KOPT-K1 (cell line): Measurements from ENCODE around the gene KDR.

Experiments used
- H3K27ac ChIP-seq: fragments of 200-600 bp; sonication (generic); 2 replicates; pipeline ENCODE4 v1.5.1; 2016; ENCODE audit warnings: antibody characterized with exemption, mild to moderate bottlenecking, low read depth, low read length; ENCODE audit not compliant: poor library complexity, severe bottlenecking
- H3K36me3 ChIP-seq: fragments of 200-600 bp; sonication (generic); 2 replicates; pipeline ENCODE4 v1.5.1; 2017; ENCODE audit warnings: antibody characterized with exemption, mild to moderate bottlenecking, low read length, moderate library complexity; ENCODE audit not compliant: insufficient read depth
- H3K9me3 ChIP-seq: fragments of 200-600 bp; sonication (generic); 2 replicates; pipeline ENCODE4 v1.5.1; 2017; ENCODE audit warnings: antibody characterized with exemption, low read length, mild to moderate bottlenecking; ENCODE audit not compliant: insufficient read depth, poor library complexity, severe bottlenecking

Gene KDR

GRCh38 chr4:55099816-55100215, 25.6 kb downstream of the KDR start:
- no peak overlapping the region for H3K27ac ChIP-seq
- H3K9me3 ChIP-seq, result no peaks in the 10 kb centered on the region
- H3K36me3 ChIP-seq, result no peaks in the 10 kb centered on the region

- Histone ChIP-seq H3K36me3 (no peaks in the 10 kb centered on the region), H3K27ac (no peak overlapping the region), H3K9me3 (no peaks in the 10 kb centered on the region)
Observed at GRCh38 chr4:55098456-55099204, 26.8 kb downstream of the KDR start.

GRCh38 chr4:55096619-55097018, 28.8 kb downstream of the KDR start:
- H3K27ac ChIP-seq, result no peak overlapping the region
- H3K9me3 ChIP-seq, result no peaks in the 10 kb centered on the region
- no peaks in the 10 kb centered on the region for H3K36me3 ChIP-seq

- H3K9me3 ChIP-seq, result no peaks in the 10 kb centered on the region
- no peaks in the 10 kb centered on the region for H3K36me3 ChIP-seq
Observed at GRCh38 chr4:55096045-55096444, 29.4 kb downstream of the KDR start.

GRCh38 chr4:55092504-55092903, 32.9 kb downstream of the KDR start:
- H3K27ac ChIP-seq, result no peak overlapping the region
- H3K36me3 ChIP-seq, result no peaks in the 10 kb centered on the region
- no peaks in the 10 kb centered on the region for H3K9me3 ChIP-seq

More at GRCh38 chr4:55096045-55096444, 29.4 kb downstream of the KDR start:
- no peak overlapping the region for H3K27ac ChIP-seq

GRCh38 chr4:55089916-55090315, 35.5 kb downstream of the KDR start:
- Histone ChIP-seq H3K27ac (no peak overlapping the region), H3K9me3 (no peaks in the 10 kb centered on the region), H3K36me3 (no peaks in the 10 kb centered on the region)

GRCh38 chr4:55087913-55088260, 37.5 kb downstream of the KDR start:
- Histone ChIP-seq H3K27ac (no peak overlapping the region), H3K36me3 (no peaks in the 10 kb centered on the region), H3K9me3 (no peaks in the 10 kb centered on the region)

GRCh38 chr4:55087009-55087912, 38.1 kb downstream of the KDR start:
- Histone ChIP-seq H3K36me3 (no peaks in the 10 kb centered on the region), H3K9me3 (no peaks in the 10 kb centered on the region), H3K27ac (no peak overlapping the region)

- Histone ChIP-seq H3K9me3 (no peaks in the 10 kb centered on the region), H3K27ac (no peak overlapping the region), H3K36me3 (no peaks in the 10 kb centered on the region)
Observed at GRCh38 chr4:55086578-55086977, 38.8 kb downstream of the KDR start.

- no peaks in the 10 kb centered on the region for H3K9me3 ChIP-seq
- H3K27ac ChIP-seq, result no peak overlapping the region
- no peaks in the 10 kb centered on the region for H3K36me3 ChIP-seq
Observed at GRCh38 chr4:55083735-55084134, 41.7 kb downstream of the KDR start.

GRCh38 chr4:55082756-55083155, 42.6 kb downstream of the KDR start:
- no peaks in the 10 kb centered on the region for H3K36me3 ChIP-seq
- no peaks in the 10 kb centered on the region for H3K9me3 ChIP-seq
- H3K27ac ChIP-seq, result no peak overlapping the region

GRCh38 chr4:55080174-55080865, 45.1 kb downstream of the KDR start:
- H3K9me3 ChIP-seq, result no peaks in the 10 kb centered on the region
- no peaks in the 10 kb centered on the region for H3K36me3 ChIP-seq
- H3K27ac ChIP-seq, result no peak overlapping the region

- Histone ChIP-seq H3K9me3 (no peaks in the 10 kb centered on the region), H3K27ac (no peak overlapping the region), H3K36me3 (no peaks in the 10 kb centered on the region)
Observed at GRCh38 chr4:55079451-55080173, 45.8 kb downstream of the KDR start.

- H3K27ac ChIP-seq, result no peak overlapping the region
- H3K9me3 ChIP-seq, result no peaks in the 10 kb centered on the region
- H3K36me3 ChIP-seq, result no peaks in the 10 kb centered on the region
Observed at GRCh38 chr4:55078987-55079386, 46.4 kb downstream of the KDR start.

GRCh38 chr4:55077577-55077976, 47.8 kb downstream of the KDR start:
- no peaks in the 10 kb centered on the region for H3K9me3 ChIP-seq
- no peak overlapping the region for H3K27ac ChIP-seq
- no peaks in the 10 kb centered on the region for H3K36me3 ChIP-seq
